Measurements from ENCODE around the gene PKP2. TPM values are rescaled to one million over a fixed set of nuclear protein-coding genes. Genes with fewer than 3 reads are reported as not detected.

PKP2 gene
- 7.6 and 9.8 TPM in 2 replicates for total RNA-seq (2014; rRNA removed; shearing (Covaris generic))

DNA sequence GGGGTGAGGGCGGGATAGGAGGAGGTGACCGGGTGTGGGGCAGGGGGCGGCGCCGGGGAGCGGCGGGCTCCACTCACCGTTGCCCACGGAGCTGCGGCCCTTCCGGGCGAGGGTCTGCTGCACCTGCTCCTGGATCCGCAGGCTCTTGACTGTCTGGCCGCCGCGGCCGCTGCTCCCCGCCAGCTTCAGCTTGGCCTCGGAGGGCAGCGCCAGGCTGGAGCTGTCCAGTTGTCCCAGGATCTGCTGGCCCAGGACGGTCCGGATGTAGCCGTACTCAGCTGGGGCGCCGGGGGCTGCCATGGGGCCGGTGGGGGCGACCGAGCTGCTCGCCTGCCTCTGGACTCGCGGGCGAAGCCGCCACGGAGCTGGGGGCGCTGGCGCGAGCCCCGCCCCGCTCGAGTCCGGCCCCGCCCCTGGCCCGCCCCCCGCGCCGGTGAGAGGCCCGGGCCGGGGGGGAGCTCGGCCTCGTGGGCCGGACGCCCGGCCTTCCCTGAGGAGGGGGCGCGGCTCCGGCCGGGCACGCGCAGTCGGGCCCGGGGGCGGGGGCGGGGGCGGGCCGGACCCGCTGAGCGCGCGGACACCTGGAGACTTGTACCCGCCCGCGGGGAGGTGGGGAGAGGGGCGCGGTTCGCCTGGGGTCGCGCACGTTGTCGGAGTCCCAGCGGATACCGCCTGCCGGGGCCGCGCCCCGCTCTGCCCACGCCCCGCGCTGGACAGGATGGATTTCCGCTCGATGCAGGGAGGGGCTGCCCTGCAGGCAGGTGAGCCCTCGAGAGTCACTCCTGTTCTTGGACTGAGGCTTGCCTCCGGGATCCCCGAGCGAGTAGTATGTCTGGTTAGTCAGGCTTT, at the start of gene PKP2:
Gene PKP2, minus strand, starts transcription at position 346 of the 849 bp plus-strand sequence. Its CDS starts 46 bp downstream, at position 300.

DNA sequence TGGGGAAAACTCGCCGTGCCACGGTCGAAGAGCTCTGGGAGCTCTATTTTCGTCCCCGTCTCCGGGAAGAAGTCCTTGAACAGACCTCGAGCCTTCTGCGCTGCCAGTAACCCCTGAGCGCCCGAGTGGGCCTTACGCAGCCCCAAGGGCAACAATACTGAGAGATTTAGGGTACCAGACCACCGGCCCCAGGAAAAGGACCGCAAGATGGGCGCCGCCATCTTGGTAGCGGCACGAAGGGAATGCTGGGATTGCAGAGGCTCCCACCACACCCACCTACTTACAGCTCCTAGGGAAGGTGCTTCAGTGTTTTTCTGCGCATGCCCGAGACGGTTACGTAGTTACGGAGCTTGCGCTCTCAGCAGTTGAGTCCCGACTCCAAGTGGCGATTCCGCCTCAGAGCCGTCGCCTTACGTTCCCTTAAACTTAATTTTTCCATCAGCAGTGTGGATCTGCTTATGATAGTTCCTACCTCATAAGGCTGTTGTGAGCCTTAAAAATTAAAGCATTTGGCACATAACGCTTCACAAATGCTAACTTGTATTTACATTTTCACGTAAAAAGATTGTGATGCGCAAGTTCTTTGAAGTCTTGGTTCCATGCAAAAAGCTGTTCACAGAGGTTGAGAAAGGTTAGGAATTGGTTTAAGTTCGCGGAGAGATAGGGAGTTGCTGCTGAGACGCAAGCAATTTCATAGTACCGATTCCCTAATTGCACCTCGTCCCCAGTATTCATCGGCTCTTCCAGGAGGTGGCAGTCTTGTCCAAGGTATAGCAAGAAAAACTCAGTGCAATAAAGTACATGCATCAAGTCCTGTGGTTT, 140.7 kb downstream of the PKP2 start, which contains the start of gene YARS2:
Gene YARS2, minus strand, starts transcription at position 244 of the 822 bp plus-strand sequence. Its CDS starts 23 bp downstream, at position 221.

Other genes with a start within 250 kb of the PKP2 start
- gene DNM1L, start 217.5 kb downstream of the PKP2 start, total RNA-seq (2014; rRNA removed; shearing (Covaris generic)) = 81.0 and 88.0 TPM in 2 replicates
- 41.3 and 49.0 TPM in 2 replicates for gene YARS2, start 140.9 kb downstream of the PKP2 start, total RNA-seq (2014; rRNA removed; shearing (Covaris generic))